ENCODE measurements around the gene SEPTIN3.

SEPTIN3 gene

GRCh38 chr22:41976961-41977566 is 7.8 kb downstream of the SEPTIN3 start:
- DNase-seq: peak; percentile 52

- no peak for DNase-seq
These were observed 9.5 kb downstream of the SEPTIN3 start for GRCh38 chr22:41978732-41979131.

- DNase-seq: no peak
These were observed 10.4 kb downstream of the SEPTIN3 start for GRCh38 chr22:41979423-41980250.

- DNase-seq: no peak
These were observed 13.6 kb downstream of the SEPTIN3 start for GRCh38 chr22:41982865-41983264.

GRCh38 chr22:41983513-41984405 is 14.5 kb downstream of the SEPTIN3 start:
- no peak for DNase-seq

- DNase-seq: no peak
These were observed 18.0 kb downstream of the SEPTIN3 start for GRCh38 chr22:41987276-41987675.

- DNase-seq: no peak
These were observed 20.0 kb downstream of the SEPTIN3 start for GRCh38 chr22:41989246-41989645.

GRCh38 chr22:41991111-41991510 is 21.9 kb downstream of the SEPTIN3 start:
- DNase-seq: no peak

- DNase-seq: no peak
These were observed 23.3 kb downstream of the SEPTIN3 start for GRCh38 chr22:41992496-41992895.

GRCh38 chr22:41995211-41995610 is 26.0 kb downstream of the SEPTIN3 start:
- no peak for DNase-seq

GRCh38 chr22:41996826-41997225 is 27.6 kb downstream of the SEPTIN3 start:
- DNase-seq: no peak

GRCh38 chr22:41998361-41999261 is 29.4 kb downstream of the SEPTIN3 start, which contains the start of gene WBP2NL:
WBP2NL (plus strand) TSS chr22:41998788; CDS start chr22:41998819, 31 bp downstream.
- peak; percentile 14 for DNase-seq

GRCh38 chr22:42000466-42000865 is 31.2 kb downstream of the SEPTIN3 start:
- DNase-seq: no peak

- DNase-seq: no peak
These were observed 31.9 kb downstream of the SEPTIN3 start for GRCh38 chr22:42001121-42001520.

GRCh38 chr22:42001706-42002105 is 32.5 kb downstream of the SEPTIN3 start:
- no peak for DNase-seq

GRCh38 chr22:42007922-42008321 is 38.7 kb downstream of the SEPTIN3 start:
- DNase-seq: no peak

- no peak for DNase-seq
These were observed 41.5 kb downstream of the SEPTIN3 start for GRCh38 chr22:42010778-42011177.

- no peak for DNase-seq
These were observed 44.1 kb downstream of the SEPTIN3 start for GRCh38 chr22:42013385-42013784.

GRCh38 chr22:42016111-42016510 is 46.9 kb downstream of the SEPTIN3 start:
- DNase-seq: no peak

GRCh38 chr22:42018224-42018623 is 49.0 kb downstream of the SEPTIN3 start:
- DNase-seq: no peak
